HG03469 (cell line): ENCODE data around the gene CTNNA2.

ENCODE experiments used
- ATAC-seq: cut with Tn5 transposase; IDR thresholded peaks from one replicate; pipeline ENCODE4 v1.9.1; 2021; ENCODE audit warnings: mild to moderate bottlenecking, moderate library complexity, moderate number of reproducible peaks; ENCODE audit not compliant: unreplicated experiment

The CTNNA2 gene

GRCh38 chr2:80354858-80355257 lies 842.0 kb downstream of the CTNNA2 start:
- no peak for ATAC-seq

GRCh38 chr2:80361904-80362303 lies 849.1 kb downstream of the CTNNA2 start:
- no peak for ATAC-seq

GRCh38 chr2:80363330-80363729 lies 850.5 kb downstream of the CTNNA2 start:
- no peak for ATAC-seq

- ATAC-seq = no peak
These were observed 851.0 kb downstream of the CTNNA2 start for GRCh38 chr2:80363791-80364349.

GRCh38 chr2:80364524-80365212 lies 851.8 kb downstream of the CTNNA2 start:
- ATAC-seq = no peak

- ATAC-seq = no peak
These were observed 852.9 kb downstream of the CTNNA2 start for GRCh38 chr2:80365762-80366161.

GRCh38 chr2:80370375-80371009 lies 857.6 kb downstream of the CTNNA2 start:
- no peak for ATAC-seq

- no peak for ATAC-seq
These were observed 861.3 kb downstream of the CTNNA2 start for GRCh38 chr2:80374105-80374504.

- ATAC-seq = no peak
These were observed 864.2 kb downstream of the CTNNA2 start for GRCh38 chr2:80377071-80377470.

GRCh38 chr2:80380736-80381135 lies 867.9 kb downstream of the CTNNA2 start:
- ATAC-seq = no peak

- ATAC-seq = no peak
These were observed 868.8 kb downstream of the CTNNA2 start for GRCh38 chr2:80381666-80382065.

- ATAC-seq = no peak
These were observed 879.6 kb downstream of the CTNNA2 start for GRCh38 chr2:80392441-80392840.

GRCh38 chr2:80393991-80394390 lies 881.1 kb downstream of the CTNNA2 start:
- no peak for ATAC-seq

- ATAC-seq = no peak
These were observed 882.4 kb downstream of the CTNNA2 start for GRCh38 chr2:80395251-80395650.

- ATAC-seq = no peak
These were observed 883.4 kb downstream of the CTNNA2 start for GRCh38 chr2:80396276-80396675.

GRCh38 chr2:80403081-80403480 lies 890.2 kb downstream of the CTNNA2 start:
- ATAC-seq = no peak

- ATAC-seq = no peak
These were observed 894.5 kb downstream of the CTNNA2 start for GRCh38 chr2:80407377-80407776.

- no peak for ATAC-seq
These were observed 897.5 kb downstream of the CTNNA2 start for GRCh38 chr2:80410346-80410745.

- ATAC-seq = no peak
These were observed 900.3 kb downstream of the CTNNA2 start for GRCh38 chr2:80413136-80413535.

- no peak for ATAC-seq
These were observed 904.9 kb downstream of the CTNNA2 start for GRCh38 chr2:80417737-80418136.

- ATAC-seq = no peak
These were observed 907.8 kb downstream of the CTNNA2 start for GRCh38 chr2:80420530-80421208.

- no peak for ATAC-seq
These were observed 916.4 kb downstream of the CTNNA2 start for GRCh38 chr2:80429251-80429650.
